Measurements from ENCODE around the gene PTGES2. TPM values are rescaled to one million over a fixed set of nuclear protein-coding genes. Genes with fewer than 3 reads are reported as not detected.

Gene PTGES2
- total and polyA plus RNA-seq, 2 of the 13 experiments (the other 11 are each of a cell fraction or from before 2014, with no cell fraction given) = 63.7 to 79.8 TPM

- no peak overlapping the region for H3K4me2 ChIP-seq (ENCODE audit: low read depth, low read length)
- TF ChIP-seq ZFP36L1 (CRISPR knock-in tag; IDR thresholded peaks at IDR 0.05) = no peak
- no peak for TF ChIP-seq ZNF839 (CRISPR knock-in tag; IDR thresholded peaks at IDR 0.05; ENCODE audit: borderline replicate concordance)
- TF ChIP-seq HMG20B (CRISPR knock-in tag; conservative IDR thresholded peaks at IDR 0.05) = no peak
- TF ChIP-seq ZNF10 (CRISPR knock-in tag; IDR thresholded peaks at IDR 0.05; ENCODE audit: borderline replicate concordance, low read depth) = no peak
- TF ChIP-seq DPF2 (CRISPR knock-in tag; IDR thresholded peaks at IDR 0.05; ENCODE audit: borderline replicate concordance, low read depth) = no peak
- TF ChIP-seq SRSF9 (IDR thresholded peaks at IDR 0.05; ENCODE audit: borderline replicate concordance, insufficient read depth, low read depth, low read length, poor library complexity, severe bottlenecking) = no peak
- TF ChIP-seq ZNF737 (CRISPR knock-in tag; IDR thresholded peaks at IDR 0.05; ENCODE audit: borderline replicate concordance) = no peak
- TF ChIP-seq MIER2 (CRISPR knock-in tag; IDR thresholded peaks at IDR 0.05) = no peak
- DNase-seq (ENCODE audit: low spot score) (no peak), ATAC-seq (no peak), FAIRE-seq (no peak)
- H3K27me3 ChIP-seq (ENCODE audit: control insufficient read depth in 1 of 2, insufficient read depth in 2 of 2, low read length in 2 of 2) = no peaks in the 10 kb centered on the region
- H3K36me3 ChIP-seq (replicated peaks in 1 of 2; ENCODE audit: control insufficient read depth in 1 of 2, insufficient read depth in 2 of 2, low read length in 2 of 2) = peaks cover 15 to 54% of the 10 kb centered on the region in 2 experiments; a peak in 4 of 5 replicates
- H3K27ac ChIP-seq (ENCODE audit: extremely low read length, insufficient read depth, low read length) = no peak overlapping the region
- H3K9ac ChIP-seq (ENCODE audit: insufficient read depth, low read depth, low read length) = no peak overlapping the region
- H2AFZ ChIP-seq (ENCODE audit: low read length) = no peak overlapping the region
- ChIA-PET POLR2A (no interaction called here), CTCF (ENCODE audit: low intra/inter-chr PET ratio, low total read pairs) (no interaction called here)
- WGBS (ENCODE audit: low lambda C conversion rate) = 90% methylated on average over 11 of the region's 14 CpGs
- in situ Hi-C loops (cut with HindIII; ENCODE audit: extremely low pct_ligation_motif_present, low pct_unique_long_range_greater_than_20kb) = no loop called here
- BruUV-seq (replicated peaks) = no TSS peak
- H3K9me3 ChIP-seq (ENCODE audit: low read length) = no peaks in the 10 kb centered on the region
- no peak overlapping the region for H3K4me3 ChIP-seq (replicated peaks in 1 of 3; ENCODE audit: insufficient read depth in 1 of 3, low read depth in 2 of 3, low read length in 3 of 3)
- H3K4me1 ChIP-seq (ENCODE audit: insufficient read depth, low read length) = peaks cover 13% of the 10 kb centered on the region
- H3K79me2 ChIP-seq (ENCODE audit: insufficient read depth, low read length) = no peaks in the 10 kb centered on the region
- intact Hi-C loops (cut with micrococcal nuclease; ENCODE audit: unreplicated experiment) = no loop called here
- H4K20me1 ChIP-seq (ENCODE audit: insufficient read depth, low read length) = no peaks in the 10 kb centered on the region
Observed at GRCh38 chr9:128164307-128164885, 36.9 kb upstream of the PTGES2 start.
